ENCODE results near the gene ZDHHC1. TPM values are rescaled to one million over a fixed set of nuclear protein-coding genes. Genes with fewer than 3 reads are reported as not detected.

The ZDHHC1 gene
- total and polyA plus RNA-seq, 2 donors (not counting 3 experiments of a cell fraction or from before 2014, with no cell fraction given) = 11.4 to 14.4 TPM

DNA sequence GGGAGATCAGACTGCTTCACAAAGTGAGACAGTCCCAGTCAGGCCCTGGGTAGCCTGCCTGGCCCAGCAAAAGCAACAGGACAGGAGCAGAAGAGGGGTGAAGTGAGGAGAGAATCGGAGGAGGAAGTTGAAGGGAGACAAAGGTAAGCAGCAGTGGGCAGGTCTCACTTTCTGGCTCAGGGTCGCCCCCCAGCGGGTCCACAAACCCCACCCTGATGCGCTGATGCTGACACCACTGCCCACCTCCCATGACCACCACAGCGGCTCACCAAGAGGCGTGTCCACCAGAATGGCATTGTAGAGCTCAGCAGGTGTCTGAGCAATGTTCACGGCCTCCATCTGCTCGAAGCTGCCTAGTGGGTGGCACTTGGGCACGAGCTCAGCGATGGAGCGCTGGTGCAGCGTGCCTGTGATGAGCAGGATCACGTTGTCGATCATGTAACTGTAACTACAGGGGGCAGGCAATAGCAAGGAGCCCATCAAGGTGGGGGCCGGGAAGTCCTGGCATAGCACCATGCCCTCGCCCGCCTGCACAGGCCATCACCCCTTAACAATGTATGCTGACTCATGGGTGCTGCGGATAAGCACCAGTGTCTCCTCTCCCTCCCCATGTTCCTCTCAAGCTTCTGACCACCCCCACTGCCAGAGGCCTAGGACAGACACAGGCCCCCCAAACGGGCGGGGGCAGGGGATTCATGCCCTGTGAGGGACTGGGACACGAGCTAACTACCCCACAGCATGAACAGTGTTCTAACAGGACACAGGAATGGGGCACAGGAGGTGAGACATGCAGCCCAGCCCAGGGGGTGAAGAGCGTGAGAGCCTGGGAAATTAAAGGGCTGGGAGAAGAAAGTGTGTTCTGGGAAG, 28.2 kb upstream of the ZDHHC1 start:
- dilution Hi-C loops (cut with MboI; ENCODE audit: extremely low pct_ligation_motif_present, low sequenced_read_pairs) = no loop called here
- H4K20me1 ChIP-seq (replicated peaks; ENCODE audit: control insufficient read depth, extremely low read depth, insufficient read depth, low read length) = no peaks in the 10 kb centered on the region
- no peak overlapping the region for H3K27ac ChIP-seq (ENCODE audit: insufficient read depth, low read depth, low read length)
- no peak overlapping the region for H3K4me2 ChIP-seq (ENCODE audit: insufficient read depth, low read length)
- ChIA-PET POLR2A (interaction anchor here (0.6 kb wide), 1 partner anchor 11 kb away, joined by 3 read pairs; no protein-coding TSS in a partner anchor), CTCF (interaction anchor here (0.5 to 6.8 kb wide), 5 partner anchors 12 to 176 kb away, joined by 3 to 57 read pairs (median 25); partner anchors contain the start of gene HSD11B2)
- no peaks in the 10 kb centered on the region for H3K4me1 ChIP-seq (ENCODE audit: control insufficient read depth, extremely low read depth, insufficient read depth, low read length)
- no peak overlapping the region for H3K9ac ChIP-seq (replicated peaks; ENCODE audit: extremely low read depth, insufficient read depth, low read length)
- H3K9me1 ChIP-seq (replicated peaks; ENCODE audit: control insufficient read depth, extremely low read depth, insufficient read depth, low read length) = no peaks in the 10 kb centered on the region
- intact Hi-C loops (cut with micrococcal nuclease) = loop anchor here (5.0 kb wide), 1 partner anchor 72 kb away; no protein-coding TSS in a partner anchor
- no peak overlapping the region for H2AFZ ChIP-seq (ENCODE audit: low read depth, low read length)
- no peak for TF ChIP-seq JUN (IDR thresholded peaks at IDR 0.05; ENCODE audit: borderline replicate concordance, insufficient read depth, insufficient read length, low read depth)
- TF ChIP-seq GATA2 (IDR thresholded peaks at IDR 0.05; ENCODE audit: insufficient read depth, insufficient read length, low read depth, low read length) = no peak
- TF ChIP-seq MYC (IDR thresholded peaks at IDR 0.05; ENCODE audit: low read depth, low read length) = no peak
- TF ChIP-seq POLR2A (IDR thresholded peaks at IDR 0.05; ENCODE audit: low read depth, low read length) = no peak
- TF ChIP-seq, protein P1, sequence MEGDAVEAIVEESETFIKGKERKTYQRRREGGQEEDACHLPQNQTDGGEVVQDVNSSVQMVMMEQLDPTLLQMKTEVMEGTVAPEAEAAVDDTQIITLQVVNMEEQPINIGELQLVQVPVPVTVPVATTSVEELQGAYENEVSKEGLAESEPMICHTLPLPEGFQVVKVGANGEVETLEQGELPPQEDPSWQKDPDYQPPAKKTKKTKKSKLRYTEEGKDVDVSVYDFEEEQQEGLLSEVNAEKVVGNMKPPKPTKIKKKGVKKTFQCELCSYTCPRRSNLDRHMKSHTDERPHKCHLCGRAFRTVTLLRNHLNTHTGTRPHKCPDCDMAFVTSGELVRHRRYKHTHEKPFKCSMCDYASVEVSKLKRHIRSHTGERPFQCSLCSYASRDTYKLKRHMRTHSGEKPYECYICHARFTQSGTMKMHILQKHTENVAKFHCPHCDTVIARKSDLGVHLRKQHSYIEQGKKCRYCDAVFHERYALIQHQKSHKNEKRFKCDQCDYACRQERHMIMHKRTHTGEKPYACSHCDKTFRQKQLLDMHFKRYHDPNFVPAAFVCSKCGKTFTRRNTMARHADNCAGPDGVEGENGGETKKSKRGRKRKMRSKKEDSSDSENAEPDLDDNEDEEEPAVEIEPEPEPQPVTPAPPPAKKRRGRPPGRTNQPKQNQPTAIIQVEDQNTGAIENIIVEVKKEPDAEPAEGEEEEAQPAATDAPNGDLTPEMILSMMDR (IDR thresholded peaks at IDR 0.05; ENCODE audit: extremely low read depth in 1 of 2, insufficient read depth in 1 of 2, low read depth in 1 of 2, low read length in 2 of 2) = no peak
- no peak for TF ChIP-seq POLR2AphosphoS5 (IDR thresholded peaks at IDR 0.05; ENCODE audit: insufficient read depth, low read depth, low read length)
- TF ChIP-seq EZH2 (IDR thresholded peaks at IDR 0.05; ENCODE audit: borderline replicate concordance, low read depth, low read length, severe bottlenecking) = no peak
- no peaks in the 10 kb centered on the region for H3K79me2 ChIP-seq (ENCODE audit: control insufficient read depth, insufficient read depth, low read length)
- no peaks in the 10 kb centered on the region for H3K9me3 ChIP-seq (replicated peaks; ENCODE audit: control insufficient read depth, insufficient read depth, low read length)
- no TSS peak for BruUV-seq (replicated peaks)
- H3K36me3 ChIP-seq (ENCODE audit: control insufficient read depth in 2 of 2, extremely low read depth in 1 of 2, insufficient read depth in 2 of 2, low read length in 2 of 2) = peaks cover 0 to 16% of the 10 kb centered on the region in 2 experiments
- no peak overlapping the region for H3K4me3 ChIP-seq (replicated peaks in 1 of 3; ENCODE audit: insufficient read depth in 1 of 3, low read depth in 1 of 3, low read length in 3 of 3)
- H3K27me3 ChIP-seq (ENCODE audit: control insufficient read depth in 2 of 2, insufficient read depth in 2 of 2, low read length in 2 of 2) = no peaks in the 10 kb centered on the region
- no peak for DNase-seq (ENCODE audit: low read depth, low spot score)
- no peak for FAIRE-seq
